Epidermal melanocyte (primary cell): ENCODE results near the gene CCDC50.

Experiments
- DNase-seq: peaks from one replicate; pipeline ENCODE4 v3.0.0; 2011; ENCODE audit warnings: low spot score; ENCODE audit not compliant: insufficient read length

CCDC50 gene

GRCh38 chr3:191328962-191329653 is at the start of gene CCDC50:
TSS of gene CCDC50 (plus strand) at chr3:191329394. CDS start at chr3:191329675, 281 bp downstream.
- peak; percentile 61 for DNase-seq

GRCh38 chr3:191280111-191280510 is 49.1 kb upstream of the CCDC50 start:
- no peak for DNase-seq

GRCh38 chr3:191280882-191281281 is 48.3 kb upstream of the CCDC50 start:
- DNase-seq: no peak

GRCh38 chr3:191282251-191283185 is 46.7 kb upstream of the CCDC50 start:
- no peak for DNase-seq

GRCh38 chr3:191283400-191283799 is 45.8 kb upstream of the CCDC50 start:
- DNase-seq: no peak

GRCh38 chr3:191290311-191291025 is 38.7 kb upstream of the CCDC50 start:
- no peak for DNase-seq

- DNase-seq: no peak
Observed at GRCh38 chr3:191292243-191293015, 36.8 kb upstream of the CCDC50 start.

GRCh38 chr3:191294291-191294690 is 34.9 kb upstream of the CCDC50 start:
- no peak for DNase-seq

- DNase-seq: no peak
Observed at GRCh38 chr3:191296041-191296541, 33.1 kb upstream of the CCDC50 start.

- no peak for DNase-seq
Observed at GRCh38 chr3:191298846-191299245, 30.3 kb upstream of the CCDC50 start.

- DNase-seq: no peak
Observed at GRCh38 chr3:191300422-191300821, 28.8 kb upstream of the CCDC50 start.

GRCh38 chr3:191301017-191301416 is 28.2 kb upstream of the CCDC50 start:
- no peak for DNase-seq

- no peak for DNase-seq
Observed at GRCh38 chr3:191301782-191302411, 27.3 kb upstream of the CCDC50 start.

GRCh38 chr3:191302451-191302850 is 26.7 kb upstream of the CCDC50 start:
- no peak for DNase-seq

GRCh38 chr3:191303596-191303995 is 25.6 kb upstream of the CCDC50 start:
- no peak for DNase-seq

- no peak for DNase-seq
Observed at GRCh38 chr3:191306428-191306827, 22.8 kb upstream of the CCDC50 start.

GRCh38 chr3:191307341-191307740 is 21.9 kb upstream of the CCDC50 start:
- DNase-seq: no peak

GRCh38 chr3:191313296-191313695 is 15.9 kb upstream of the CCDC50 start:
- DNase-seq: no peak

GRCh38 chr3:191314109-191314728 is 15.0 kb upstream of the CCDC50 start:
- DNase-seq: no peak
